Stimulated activated naive CD8-positive, alpha-beta T cell treated with anti-CD3 and anti-CD28 coated beads, Interleukin-15, Interleukin-2, amounts not matched to agents 100 U/mL and 50 U/mL, for 24 hours (primary cell): ENCODE results near the gene MANBA.

Experiments
- ATAC-seq: fragments of 150-1000 bp; cut with Tn5 transposase; one replicate; pipeline ENCODE4 v1.10.0; 2021
- DNase-seq: peaks from one replicate; pipeline ENCODE4 v3.0.0; 2021

MANBA gene

DNA sequence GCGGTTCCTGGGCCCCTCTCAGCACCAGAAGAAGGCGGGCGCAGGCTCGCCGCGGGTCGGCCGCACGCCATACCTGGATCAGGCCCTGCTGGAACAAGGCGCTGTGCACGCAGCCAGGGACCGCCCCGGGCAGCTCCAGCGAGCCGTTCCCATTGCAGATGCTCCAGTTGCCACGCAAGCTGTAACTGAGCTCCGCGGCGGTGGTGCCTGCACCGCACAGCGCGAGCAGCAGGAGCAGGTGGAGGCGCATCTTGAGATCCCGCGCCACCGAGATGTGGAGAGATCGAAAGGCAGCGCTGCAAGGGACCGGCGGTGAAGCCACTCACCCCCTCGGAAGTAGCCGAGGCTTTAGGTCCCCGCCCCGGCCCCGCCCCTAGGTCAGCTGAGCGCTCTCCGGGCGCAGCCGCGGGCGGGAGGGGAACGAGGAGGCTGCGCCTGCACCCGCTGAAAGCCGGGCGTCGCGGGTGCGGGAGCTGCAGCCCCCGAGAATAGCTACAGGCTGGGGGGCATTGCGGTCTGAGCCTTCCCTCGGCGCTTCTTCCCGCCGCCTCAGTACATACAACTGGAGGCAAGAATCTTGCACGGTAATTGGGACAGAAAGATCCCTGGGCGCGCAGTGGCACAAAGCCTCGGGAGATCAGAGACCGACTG lies at the start of gene MANBA:
TSS of gene MANBA (minus strand) at position 324 of the 651 bp plus-strand sequence. CDS start at position 250, 74 bp downstream.
- peak; percentile 95 for ATAC-seq

DNA sequence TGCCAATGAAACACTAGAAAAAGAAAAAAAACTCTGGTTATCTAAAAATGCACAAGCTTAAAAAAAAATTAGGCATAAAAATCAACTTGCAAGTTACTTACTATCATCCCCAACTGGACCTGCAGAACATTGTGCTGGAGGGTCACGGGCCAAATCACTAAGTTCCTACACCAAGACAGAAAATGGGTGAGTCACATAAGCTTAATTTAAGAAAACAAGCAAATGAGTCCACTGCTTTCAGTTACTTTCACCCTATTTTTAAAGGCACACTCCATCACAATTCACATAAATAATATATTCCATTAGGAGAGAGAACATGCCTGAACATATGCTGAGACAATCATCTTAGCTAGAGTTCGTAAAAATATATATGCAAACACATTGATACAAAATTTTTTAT lies 48.9 kb upstream of the MANBA start:
- ATAC-seq (no peak), DNase-seq (no peak)

More for the DNA sequence above, at the start of gene MANBA:
- peak; percentile 89 for DNase-seq

DNA sequence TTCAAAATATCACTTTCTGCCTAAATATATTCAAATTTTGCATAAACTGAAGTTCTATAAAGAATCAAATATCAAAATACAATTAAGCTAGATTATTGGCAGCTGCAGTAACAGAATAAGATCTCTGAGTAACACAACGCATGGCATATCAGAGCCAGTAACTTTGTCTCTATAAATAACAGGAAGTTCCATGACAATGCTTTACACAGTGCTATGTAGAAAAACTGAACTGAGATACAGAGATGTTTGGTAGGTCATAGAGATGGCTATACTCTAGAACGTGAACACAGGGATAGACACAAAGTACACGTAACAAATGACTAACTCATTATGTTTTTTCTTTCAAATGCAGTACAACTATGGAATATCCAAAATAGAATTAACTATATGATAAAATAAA lies 48.4 kb upstream of the MANBA start:
- DNase-seq (no peak), ATAC-seq (peak; percentile 66)

DNA sequence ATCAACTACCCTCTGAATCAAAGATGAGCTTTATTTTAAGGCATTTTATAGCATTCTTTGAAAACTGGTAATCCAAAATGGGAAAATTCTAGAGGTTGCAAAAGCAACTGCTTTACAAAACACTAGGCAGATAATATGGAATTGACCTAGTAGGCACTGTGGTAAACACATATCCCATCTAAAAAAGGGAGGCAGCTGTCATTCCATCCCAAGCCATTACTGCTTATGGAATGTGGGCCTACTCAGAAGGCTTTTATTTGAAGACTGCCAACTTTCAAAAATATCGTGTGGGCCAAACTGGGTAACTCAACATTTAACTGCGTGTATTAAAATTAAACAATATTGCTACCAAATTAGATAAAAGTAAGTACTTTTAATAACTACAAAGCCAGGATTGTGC lies 47.2 kb upstream of the MANBA start:
- no peak for DNase-seq
- ATAC-seq: no peak

DNA sequence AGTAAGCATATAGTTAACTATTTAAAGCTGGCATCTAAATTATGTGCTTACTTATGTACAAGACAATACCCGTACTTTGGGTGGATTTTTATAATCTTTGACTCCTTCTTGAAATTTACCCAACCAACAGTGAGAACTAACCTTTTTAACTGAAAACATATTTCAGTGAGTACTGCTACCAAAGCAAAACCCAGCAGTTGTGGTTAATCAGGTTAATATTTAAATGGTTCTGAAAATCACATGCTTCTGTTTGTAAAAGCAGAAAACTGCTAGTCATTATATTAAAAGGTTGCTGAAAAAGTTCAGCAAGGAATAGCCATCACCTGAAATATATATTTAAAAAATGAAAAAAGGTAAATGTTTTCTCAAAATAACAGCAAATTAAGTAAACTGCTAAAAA lies 46.6 kb upstream of the MANBA start:
- DNase-seq (no peak), ATAC-seq (no peak)

DNA sequence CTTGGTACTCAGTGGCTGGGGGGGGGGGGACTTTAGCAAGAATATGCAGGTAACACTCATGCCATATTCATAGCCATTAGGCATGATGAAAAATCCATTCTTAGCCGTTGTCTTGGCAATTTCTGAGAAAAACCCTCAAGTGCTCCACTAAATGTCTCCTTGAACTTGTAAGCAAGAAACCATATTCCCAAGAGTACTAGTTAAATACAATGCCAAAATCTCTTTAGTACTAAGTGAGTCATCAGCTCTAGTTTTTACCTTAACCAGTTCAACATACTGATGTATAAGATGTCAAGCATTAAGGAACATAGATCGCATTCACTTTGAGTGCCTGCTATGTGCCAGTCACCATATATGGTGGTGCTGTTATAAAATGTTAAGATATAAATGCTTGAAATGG lies 39.0 kb upstream of the MANBA start:
- no peak for DNase-seq
- ATAC-seq: no peak

DNA sequence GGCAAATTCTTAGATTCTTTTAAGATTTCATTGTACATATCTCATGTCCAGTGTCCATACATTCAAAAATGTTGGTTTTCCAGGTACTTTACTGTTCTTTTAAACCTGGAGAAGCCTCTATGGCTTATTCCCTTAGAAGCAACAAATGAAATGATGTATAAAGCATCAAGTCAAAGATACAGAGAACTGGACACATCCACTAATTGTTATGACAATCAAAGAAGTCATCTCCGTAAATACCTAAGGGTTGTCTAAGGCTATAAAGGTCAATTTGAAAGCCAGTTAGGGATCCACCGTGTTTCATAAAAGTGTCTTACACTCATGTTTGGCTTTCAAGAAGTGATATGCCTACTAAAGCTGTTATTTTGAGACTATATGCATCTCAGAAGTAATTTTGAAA lies 34.2 kb upstream of the MANBA start:
- no peak for ATAC-seq

DNA sequence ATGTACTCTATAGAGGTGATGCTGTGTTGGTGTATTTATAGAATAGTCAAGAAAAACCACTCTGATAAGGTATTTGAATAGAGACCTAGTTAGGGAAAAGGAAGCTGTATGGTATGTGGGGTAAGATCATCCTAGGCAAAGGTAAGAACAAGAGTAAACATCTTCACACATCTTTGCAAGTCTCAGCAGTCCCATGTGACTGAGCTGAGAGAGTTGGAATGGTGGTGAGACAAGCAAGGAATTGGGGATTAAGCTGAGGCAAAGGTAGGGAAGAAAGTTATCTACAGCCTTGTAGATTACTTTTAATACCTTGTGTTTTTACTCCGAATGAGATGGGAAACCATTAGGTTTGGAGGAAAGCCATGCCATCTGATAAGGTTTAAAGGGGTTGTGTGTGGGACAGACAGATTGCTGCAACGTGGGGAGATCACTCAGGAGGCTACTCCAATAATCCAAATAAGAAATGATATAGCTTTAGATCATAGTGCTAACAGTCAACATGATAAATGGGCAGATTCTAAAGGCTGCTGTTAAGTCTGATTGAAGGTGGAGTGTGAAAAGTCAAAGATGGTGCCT lies 31.7 kb upstream of the MANBA start:
- DNase-seq (no peak), ATAC-seq (no peak)

More for the DNA sequence above, 34.2 kb upstream of the MANBA start:
- no peak for DNase-seq

DNA sequence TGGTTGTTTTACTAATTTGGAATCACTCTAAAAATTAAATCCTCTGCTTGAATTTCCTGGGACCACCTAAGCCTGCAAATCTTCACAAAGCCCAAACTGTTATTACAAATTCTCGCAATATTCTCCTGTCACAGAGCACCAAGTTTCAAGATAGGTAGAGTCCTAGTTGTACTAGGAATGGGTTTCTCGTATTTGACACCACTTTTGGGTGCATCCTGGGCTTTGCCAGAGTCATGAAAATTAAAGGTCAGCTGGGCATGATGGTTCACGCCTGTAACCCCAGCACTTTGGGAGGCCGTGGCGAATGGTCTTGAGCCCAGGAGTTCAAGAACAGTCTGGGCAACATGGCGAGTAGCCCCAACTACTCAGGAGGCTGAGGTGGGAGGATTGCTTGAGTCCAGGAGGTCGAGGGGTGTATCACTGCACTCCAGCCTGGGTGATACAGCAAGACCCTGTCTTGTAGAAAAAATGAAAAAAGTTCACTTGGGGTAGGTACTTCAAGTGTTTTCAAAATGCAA lies 30.6 kb upstream of the MANBA start:
- ATAC-seq (no peak), DNase-seq (no peak)

DNA sequence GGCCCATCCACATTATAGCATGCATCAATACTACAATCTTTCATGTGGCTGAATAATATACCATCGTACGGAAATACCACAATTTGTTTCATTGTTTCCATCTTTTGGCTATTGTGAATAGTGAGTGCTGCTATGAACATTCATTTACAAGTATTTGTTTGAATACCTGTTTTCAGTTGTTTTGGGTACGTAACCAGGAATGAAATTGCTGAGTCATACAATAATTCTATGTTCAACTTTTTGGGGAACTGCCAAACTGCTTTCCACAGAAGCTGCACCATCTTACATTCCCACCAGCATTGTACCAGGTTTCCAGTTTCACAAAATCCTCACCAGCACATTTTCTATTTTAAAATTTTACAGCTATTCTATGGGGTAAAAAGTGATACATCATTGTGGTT lies 28.5 kb upstream of the MANBA start:
- ATAC-seq (peak; percentile 61), DNase-seq (no peak)

DNA sequence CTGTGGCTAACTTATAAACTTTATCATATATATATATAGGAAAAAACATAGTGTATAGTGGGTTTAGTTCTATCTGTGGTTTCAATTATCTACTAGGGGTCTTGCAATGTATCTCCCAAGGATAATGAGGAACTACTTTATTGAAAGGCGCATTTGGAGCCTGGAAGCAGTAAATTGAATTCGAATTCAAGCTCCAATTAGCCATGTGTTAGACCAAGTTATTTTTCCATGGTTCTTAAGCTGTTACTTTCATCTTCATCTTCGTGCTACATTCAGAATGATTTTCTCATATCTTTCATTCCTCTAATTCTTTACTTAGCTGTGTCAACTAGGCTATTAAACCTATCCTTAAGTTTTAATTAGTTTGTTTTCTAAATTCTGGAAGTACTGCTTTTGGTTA lies 27.2 kb upstream of the MANBA start:
- no peak for DNase-seq

DNA sequence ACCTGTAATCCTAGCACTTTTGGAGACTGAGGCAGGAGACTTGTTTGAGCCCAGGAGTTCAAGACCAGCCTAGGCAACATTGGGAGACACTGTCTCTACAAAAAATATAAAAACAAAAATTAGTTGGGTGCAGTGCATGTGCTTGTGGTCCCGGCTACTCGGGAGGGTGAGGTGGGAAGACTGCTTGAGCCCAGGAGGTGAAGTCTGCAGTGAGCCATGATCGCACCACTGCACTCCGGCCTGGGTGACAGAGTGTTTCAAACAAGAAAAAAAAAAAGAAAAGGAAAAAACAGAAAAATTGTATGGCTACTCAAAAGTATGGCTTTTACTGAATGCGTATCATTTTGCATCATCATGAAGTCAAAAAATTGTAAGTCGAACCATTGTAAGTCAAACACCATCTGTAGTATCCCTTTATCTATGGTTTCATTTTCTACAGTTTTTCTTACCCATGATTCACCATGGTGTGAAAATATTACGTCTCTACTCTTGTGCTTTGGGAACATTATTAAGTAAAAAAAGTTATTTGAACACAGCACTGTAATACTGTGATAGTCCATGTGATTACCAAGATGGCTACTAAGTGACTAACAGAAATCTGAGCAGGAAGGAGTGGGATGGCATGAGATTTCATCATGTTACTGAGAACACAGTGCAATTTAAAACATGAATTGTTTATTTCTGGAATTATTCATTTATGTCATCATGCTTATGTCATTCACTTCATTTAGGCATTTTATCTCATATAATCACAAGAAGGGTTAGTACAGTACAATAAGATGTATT lies 26.5 kb upstream of the MANBA start:
- no peak for DNase-seq
- peak; percentile 56 for ATAC-seq

More for the DNA sequence above, 27.2 kb upstream of the MANBA start:
- ATAC-seq: no peak

DNA sequence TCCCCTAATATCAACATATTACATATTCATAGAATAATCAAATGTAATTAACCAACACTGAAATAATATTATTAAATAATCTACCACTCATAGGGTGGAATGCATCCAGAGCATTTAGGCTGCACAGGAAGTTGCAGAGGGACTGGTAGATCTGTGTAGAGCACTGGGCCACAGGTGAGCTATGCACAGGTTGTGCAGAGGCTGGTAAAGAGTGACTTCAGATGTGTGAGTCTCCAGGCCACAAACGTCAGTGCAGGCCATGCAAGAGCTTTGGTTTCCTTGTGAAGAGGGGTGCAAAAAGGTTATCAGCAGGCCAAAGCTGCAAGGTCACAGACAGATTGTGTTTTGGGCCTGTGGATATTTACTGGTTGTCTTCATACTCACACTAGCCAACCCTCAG lies 25.5 kb upstream of the MANBA start:
- DNase-seq (no peak), ATAC-seq (no peak)

DNA sequence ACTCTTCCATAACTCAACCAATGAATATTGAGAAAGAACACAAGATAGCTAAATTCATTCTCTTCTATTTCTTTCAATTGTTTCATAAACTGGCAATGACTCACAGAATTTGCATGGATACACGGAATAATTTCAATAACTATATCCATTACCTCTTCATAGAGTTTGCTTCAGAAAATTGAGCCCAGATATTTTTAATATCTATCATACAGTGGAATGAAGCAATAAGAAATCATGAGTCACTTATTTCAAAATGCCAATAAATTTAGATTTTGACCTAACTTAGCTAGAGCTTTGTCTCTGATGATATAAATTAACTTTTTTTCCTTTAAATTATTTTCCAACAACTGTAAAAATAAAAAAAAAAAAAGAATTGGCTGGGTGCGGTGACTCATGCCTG lies 22.2 kb upstream of the MANBA start:
- ATAC-seq (no peak), DNase-seq (no peak)

DNA sequence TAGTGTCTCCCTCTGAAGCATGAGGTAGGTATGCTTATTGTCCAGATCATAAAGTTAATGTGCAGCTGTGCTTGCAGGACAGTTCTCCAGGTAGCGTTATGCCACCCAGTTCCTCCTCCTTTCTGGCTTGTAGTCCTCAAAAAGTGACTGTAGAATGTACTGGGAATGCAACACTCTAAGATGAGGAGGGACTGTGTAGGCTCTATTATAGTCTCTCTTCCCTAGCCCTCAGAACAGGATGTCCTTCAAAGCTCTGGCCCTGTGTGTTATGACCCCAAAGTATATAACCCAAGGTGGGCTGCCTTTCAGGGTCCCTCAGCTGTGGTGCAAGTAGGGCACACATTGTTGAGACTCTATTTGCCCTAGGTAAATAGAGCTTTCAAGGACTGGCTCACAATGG lies 20.8 kb upstream of the MANBA start:
- DNase-seq (no peak), ATAC-seq (no peak)

DNA sequence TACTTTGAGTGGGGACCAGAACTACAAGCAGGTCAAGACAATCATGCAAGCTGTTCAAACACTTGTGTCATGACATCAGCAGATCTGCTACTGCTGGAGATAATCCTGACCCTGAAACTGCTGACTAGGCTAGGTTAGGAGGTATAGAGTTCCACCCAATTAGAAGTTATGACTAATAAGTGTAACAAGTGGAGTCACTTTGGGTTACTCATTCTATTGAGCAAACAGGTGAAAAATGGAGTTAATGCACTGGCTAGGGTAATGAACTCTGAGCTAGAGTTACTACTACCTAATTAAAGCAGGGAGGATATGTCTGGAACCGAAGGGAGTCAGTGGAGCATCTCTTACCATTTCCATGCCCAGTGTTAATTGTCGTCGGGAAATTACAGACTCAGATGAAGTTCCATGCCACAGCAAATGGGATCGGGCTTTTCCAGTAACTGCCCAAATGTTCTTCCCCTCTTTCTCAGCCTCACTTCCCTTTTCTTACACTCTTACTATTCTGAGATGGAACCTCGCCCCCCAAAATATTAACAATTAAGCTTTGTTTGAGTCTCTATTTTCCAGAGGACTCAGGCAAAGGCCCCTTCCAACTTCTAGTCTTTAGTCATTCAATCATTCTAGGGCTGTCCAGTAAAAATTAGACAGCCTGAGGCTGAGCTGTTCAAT lies 19.8 kb upstream of the MANBA start:
- DNase-seq (no peak), ATAC-seq (peak; percentile 77)

DNA sequence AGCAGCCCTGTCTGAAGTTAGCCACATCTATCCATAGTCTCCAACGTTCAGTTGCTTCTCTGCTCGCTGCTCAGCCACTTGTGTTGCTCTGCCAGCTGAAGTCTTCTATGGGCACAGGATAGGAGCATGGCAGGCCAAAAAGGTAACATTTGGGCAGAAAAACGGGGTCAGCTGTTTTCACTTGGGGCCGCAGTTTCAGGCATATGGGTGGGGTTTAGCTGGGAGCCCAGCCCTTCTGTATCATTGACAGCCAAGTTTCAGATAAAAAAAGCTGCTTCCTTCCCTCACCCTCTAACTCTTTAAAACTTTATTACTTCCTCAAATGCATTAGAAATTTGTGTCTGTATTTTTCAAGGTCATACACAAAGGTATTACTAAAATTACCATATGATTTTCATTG lies 18.4 kb upstream of the MANBA start:
- ATAC-seq (no peak), DNase-seq (no peak)

DNA sequence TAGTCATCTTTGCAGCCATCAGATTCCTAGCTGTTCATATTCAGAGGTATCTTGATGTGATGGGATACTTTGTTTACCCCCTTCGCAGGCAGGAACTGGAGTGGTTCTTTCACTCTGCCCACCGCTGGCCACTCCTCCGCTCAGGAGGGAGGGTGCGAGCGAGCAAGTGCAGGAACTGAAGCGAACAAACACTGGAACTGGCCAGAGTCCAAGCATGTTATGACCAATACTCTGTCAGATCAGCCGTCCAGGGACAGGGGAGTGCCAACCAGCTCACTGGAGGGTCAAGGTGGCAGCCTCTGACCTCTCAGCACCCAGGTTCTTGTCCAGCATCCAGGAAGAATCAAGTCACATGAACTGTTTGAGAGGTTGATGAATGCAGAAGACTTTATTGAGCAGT lies 18.0 kb upstream of the MANBA start:
- ATAC-seq (no peak), DNase-seq (no peak)

DNA sequence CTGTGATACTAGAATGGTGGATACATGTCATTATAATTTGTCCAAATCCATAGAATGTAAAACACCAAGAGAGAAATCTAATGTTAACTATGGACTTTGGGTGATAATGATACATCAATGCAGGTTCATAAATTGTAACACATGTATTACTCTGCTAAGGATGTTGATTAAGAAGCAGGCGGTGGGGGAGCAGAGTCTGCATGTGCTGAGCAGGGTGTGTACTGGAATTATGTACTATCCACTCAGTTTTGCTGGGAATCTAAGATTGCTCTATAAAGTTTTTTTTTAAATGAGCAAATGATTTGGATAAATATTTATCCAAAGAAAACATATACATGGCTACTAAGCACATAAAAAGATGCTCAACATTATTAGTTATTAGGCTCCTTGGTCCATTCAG lies 15.0 kb upstream of the MANBA start:
- no peak for ATAC-seq
- no peak for DNase-seq

DNA sequence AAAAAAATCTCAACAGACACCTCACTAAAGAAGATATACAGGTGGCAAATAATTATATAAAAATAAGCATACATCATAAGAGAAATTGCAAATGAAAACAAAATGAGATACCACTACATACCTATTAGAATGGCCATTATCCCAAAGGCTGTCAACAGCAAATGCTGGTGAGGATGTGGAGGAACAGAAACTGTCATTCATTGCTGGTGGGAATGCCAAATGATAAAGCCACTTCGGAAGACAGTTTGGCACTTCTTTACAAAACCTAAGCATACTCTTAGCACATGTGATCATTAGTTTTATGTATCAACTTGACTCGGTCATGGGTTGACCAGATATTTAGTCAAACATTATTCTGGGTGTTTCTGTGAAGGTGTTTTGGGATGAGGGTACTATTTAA lies 13.5 kb upstream of the MANBA start:
- ATAC-seq (no peak), DNase-seq (no peak)

DNA sequence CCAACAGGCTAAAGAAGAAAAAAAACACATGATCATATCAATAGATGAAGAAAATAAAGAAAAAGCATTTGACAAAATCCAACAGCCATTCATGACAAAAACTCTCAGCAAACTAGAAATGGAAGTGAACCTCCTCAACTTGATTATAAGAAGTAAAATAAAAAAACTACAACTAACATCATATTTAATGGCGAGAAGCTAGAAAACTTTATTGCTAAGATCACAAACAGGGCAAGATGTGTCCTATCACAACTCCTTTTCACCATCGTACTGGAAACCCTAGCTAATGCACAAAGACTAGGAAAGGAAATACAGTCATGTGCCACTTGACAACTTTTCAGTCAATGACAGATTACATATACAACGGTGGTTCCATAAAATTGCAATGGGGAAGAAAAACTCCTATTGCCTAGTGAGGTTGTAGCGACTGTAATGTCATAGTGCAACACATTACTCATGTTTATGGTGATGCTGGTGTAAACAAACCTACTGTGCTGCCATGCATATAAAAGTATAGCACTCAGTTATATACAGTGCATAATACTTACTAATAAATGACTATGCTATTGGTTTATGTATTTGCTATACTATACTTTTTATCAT lies 12.1 kb upstream of the MANBA start:
- no peak for ATAC-seq
- DNase-seq: no peak

DNA sequence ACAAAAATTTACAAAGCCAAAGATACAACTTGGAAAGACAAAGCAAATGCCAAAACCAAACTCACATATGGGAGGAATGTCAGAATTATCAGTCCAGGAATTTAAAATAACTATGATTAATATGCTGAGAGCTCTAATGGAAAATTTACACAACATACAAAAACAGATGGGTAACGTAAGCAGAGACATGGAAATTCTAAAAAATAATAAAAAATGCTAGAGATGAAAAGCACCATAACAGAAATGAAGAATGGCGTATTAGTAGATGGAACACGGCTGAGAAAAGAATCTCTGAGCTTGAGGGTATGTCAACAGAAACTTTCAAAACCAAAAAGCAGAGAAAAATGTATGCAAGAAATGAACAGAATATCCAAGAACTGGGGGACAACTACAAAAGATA lies 4.1 kb upstream of the MANBA start:
- ATAC-seq: no peak
- no peak for DNase-seq
